ENCODE measurements around the gene KANSL3.

DNA sequence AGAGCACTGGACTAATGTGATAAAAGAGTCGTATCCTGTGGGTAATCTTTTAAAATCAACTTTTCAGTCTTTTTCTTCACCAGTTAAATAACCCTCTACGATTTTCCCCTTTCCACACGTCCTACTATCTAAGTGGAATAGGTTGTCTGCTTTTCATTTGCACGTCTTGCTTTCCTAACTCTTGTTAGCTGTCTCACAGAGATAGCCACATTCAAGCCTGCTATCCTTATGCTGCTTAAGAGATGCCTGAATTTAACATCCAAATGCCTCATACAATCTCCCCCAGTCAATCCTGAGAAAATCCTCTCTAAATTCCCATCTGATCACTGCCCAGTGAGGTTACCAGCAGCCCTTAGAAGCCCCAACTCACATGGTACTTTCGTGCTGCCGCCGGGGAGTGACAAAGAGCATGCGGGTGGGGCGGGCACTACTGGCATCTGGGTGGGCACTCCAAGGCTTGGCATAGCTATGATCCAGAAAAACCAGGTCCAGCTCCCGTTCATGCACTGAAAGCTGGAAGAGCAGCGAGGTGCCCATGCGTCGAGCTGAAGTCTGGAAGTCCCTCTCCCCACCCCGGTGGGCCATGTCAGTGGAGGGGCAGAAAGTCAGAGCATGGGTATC, 1.5 kb downstream of the KANSL3 start:
- TF ChIP-seq, protein P1, sequence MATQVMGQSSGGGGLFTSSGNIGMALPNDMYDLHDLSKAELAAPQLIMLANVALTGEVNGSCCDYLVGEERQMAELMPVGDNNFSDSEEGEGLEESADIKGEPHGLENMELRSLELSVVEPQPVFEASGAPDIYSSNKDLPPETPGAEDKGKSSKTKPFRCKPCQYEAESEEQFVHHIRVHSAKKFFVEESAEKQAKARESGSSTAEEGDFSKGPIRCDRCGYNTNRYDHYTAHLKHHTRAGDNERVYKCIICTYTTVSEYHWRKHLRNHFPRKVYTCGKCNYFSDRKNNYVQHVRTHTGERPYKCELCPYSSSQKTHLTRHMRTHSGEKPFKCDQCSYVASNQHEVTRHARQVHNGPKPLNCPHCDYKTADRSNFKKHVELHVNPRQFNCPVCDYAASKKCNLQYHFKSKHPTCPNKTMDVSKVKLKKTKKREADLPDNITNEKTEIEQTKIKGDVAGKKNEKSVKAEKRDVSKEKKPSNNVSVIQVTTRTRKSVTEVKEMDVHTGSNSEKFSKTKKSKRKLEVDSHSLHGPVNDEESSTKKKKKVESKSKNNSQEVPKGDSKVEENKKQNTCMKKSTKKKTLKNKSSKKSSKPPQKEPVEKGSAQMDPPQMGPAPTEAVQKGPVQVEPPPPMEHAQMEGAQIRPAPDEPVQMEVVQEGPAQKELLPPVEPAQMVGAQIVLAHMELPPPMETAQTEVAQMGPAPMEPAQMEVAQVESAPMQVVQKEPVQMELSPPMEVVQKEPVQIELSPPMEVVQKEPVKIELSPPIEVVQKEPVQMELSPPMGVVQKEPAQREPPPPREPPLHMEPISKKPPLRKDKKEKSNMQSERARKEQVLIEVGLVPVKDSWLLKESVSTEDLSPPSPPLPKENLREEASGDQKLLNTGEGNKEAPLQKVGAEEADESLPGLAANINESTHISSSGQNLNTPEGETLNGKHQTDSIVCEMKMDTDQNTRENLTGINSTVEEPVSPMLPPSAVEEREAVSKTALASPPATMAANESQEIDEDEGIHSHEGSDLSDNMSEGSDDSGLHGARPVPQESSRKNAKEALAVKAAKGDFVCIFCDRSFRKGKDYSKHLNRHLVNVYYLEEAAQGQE (IDR thresholded peaks at IDR 0.05; ENCODE audit: low read depth): no peak
- no peak for TF ChIP-seq NFIC (IDR thresholded peaks at IDR 0.05)
- no peak for TF ChIP-seq RAD21 (IDR thresholded peaks at IDR 0.05; ENCODE audit: low read depth)
- TF ChIP-seq EGR1 (IDR thresholded peaks at IDR 0.05): no peak
- no peak for TF ChIP-seq FOXM1 (IDR thresholded peaks at IDR 0.05; ENCODE audit: borderline replicate concordance, low read depth)
- TF ChIP-seq TAF1 (IDR thresholded peaks at IDR 0.05; ENCODE audit: low read depth): no peak
- no peak for TF ChIP-seq CEBPB (IDR thresholded peaks at IDR 0.05)
- TF ChIP-seq EP300 (IDR thresholded peaks at IDR 0.05; ENCODE audit: borderline replicate concordance): no peak
